NCI-H510A treated with DMSO at 0.1 percent for 48 hours (cell line): Measurements from ENCODE around the gene MYCN.
"Not testable (repeated sequence)": the region's sequence is repeated elsewhere in the genome, so short reads cannot be mapped to it uniquely, and the experiment has no call there.

Experiments used
- DNase-seq: peaks from one replicate; lab custom pipeline; 2025; lab: John Stamatoyannopoulos, UW

The MYCN gene

DNA sequence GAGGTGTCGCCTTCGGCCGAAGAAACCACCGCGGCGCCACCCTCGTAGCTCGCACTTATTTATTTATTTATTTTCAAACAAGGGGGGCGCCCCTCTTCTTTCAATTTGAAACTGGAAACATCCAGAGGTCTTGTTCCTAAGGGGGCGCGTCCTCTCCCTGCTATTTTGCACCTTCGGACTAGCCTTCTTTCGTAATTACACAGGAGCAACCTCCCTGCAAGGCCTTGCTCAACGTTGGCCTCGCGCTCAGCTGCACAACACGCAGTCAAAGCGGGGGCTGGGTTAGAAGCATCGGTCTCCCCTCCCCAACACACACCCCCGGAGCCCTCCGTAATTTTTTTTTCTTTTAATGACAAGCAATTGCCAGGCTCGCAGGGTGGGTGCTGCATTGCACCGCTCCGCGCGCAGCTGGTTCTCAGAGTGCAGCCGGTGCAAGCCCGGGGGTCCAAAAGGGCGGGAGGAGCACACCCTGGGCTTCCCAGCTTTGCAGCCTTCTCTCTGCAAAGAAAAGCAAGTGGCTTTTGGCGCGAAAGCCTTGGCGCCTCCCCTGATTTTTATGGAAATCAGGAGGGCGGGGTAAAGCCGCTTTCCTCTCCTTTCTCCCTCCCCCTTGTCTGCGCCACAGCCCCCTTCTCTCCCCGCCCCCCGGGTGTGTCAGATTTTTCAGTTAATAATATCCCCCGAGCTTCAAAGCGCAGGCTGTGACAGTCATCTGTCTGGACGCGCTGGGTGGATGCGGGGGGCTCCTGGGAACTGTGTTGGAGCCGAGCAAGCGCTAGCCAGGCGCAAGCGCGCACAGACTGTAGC, at the start of gene MYCN:
Gene MYCN (plus strand): TSS at position 697 of the 807 bp plus-strand sequence. CDS start 1,515 bp downstream, outside the sequence.
- peak; percentile 59 for DNase-seq

DNA sequence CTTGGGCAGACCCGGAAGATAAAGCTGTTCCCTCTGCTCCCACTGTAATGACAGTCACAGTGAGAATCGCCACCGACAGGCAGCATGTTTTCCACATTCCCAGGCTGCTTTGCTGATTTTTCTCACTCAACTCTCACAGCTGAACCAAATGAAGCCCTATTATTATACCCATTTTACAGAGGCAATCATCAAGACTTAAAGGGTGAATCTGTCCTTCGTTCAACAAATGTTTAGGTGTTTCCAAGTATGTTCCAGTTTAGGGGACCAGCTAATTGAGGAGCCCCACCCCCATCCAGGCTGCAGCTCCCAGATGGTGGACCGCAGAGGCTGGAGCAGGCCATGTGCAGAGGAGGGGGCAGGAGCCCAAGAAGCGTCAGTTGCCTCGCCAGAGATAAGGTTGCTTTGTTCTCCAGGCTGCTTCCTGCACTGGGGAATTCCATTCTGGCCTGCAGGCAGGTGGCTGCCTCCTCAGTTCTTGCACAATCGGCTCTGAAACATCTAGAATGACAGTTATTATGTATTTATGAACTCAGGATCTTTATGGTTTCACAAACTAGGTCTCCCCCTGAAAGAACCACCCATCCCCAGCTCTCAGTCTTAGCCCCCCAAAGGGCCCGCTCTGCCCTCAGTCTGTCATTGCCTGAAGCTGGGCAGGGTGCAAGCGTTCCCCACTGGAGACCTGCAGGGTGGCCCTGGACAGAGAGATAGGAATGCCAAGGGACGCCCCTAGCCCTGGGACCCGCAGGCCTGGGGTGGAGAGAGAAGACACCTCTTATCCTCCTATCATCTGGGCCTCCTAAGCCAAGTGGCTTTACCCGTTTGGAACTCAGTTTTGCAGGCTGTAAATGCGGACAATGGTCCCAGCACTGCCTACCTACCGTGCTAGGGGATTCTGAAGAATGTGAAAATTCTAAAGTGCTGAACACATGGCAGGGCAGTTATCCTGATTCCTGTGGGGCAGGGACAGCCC, 49.1 kb upstream of the MYCN start:
- DNase-seq: no peak

DNA sequence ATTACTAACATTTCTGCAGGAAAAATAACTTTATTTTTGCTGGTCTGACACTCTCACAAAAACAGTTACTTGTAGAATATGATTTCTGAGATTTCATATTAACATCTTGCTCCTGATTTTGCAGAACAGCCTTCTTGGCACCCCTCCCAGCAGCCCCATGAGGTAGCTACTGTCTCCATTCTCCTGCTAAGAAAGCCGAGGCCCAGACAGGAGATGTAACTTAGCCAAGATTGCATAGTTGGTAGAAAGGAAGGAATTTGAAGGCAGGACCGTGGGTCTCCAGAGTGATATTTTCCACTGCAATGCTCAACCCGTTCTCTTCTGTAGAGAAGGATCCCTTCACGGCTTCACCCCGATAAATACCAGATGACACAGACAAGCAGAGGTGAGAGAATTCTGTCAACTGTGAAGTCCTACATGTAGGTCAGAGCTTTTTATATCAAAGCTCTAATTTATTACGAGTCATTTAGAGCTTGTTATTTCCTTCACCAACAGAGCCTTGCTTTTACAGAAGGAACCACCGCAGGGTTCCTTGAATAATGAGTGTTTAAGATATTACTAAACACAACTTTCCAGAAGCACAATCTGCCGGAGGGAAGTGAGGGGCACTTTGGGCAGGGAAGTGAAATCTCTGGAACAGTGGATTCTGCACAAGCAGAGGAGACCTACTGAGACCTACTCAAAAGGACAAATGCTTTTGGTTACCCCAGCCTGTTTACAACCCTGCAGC, 48.0 kb upstream of the MYCN start:
- no peak for DNase-seq

DNA sequence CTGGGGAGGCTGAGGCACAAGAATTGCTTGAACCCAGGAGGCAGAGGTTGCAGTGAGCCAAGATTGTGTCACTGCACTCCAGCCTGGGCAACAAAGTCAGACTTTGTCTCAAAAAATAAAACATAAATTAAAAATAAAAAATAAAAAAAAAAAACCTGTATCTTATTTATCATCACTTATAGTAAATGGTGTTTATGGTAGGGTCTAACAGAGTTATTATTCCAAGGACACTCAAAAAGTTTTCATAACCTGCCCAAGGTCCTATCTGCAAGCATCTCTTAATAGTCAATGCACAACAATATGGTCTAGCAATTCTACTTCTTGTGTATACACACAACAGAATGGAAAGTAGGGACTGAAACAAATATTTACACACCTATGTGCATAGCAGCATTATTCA, 47.3 kb upstream of the MYCN start:
- no peak for DNase-seq

DNA sequence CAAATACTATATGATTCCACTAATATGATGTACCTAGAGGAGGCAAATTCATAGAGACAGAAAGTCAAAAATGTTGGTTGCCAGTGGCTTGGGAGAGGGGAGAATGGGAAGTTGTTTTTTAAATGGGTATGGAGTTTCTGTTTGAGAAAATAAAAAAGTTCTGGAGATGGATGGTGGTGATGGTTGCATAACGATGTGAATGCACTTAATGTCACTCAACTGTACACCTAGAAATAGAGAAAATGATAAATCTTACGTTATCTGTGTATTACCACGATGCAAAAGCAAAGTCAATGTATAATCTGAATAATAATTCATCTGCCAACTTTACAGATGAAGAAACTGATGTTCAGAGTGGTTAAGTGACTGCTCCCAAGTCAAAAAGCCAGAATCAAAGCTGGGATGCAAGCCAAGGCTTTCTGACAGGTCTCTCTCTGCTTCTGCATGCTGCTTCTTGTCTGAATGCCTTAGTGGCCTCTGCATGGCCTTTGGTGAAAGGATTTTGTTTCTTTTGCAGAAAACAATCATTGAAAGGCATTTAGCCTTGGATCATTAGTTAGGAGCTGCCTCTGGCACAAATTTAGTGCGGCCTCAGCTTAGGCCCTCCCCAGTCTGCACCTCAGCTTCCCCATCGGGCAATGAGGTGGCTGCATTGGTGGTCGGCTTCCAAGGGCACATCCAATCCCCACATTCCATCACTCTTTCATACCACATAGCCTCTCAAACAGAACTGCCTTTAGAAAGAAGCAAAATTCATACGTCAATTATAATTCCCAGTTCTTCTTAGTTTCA, 46.5 kb upstream of the MYCN start:
- DNase-seq: no peak

DNA sequence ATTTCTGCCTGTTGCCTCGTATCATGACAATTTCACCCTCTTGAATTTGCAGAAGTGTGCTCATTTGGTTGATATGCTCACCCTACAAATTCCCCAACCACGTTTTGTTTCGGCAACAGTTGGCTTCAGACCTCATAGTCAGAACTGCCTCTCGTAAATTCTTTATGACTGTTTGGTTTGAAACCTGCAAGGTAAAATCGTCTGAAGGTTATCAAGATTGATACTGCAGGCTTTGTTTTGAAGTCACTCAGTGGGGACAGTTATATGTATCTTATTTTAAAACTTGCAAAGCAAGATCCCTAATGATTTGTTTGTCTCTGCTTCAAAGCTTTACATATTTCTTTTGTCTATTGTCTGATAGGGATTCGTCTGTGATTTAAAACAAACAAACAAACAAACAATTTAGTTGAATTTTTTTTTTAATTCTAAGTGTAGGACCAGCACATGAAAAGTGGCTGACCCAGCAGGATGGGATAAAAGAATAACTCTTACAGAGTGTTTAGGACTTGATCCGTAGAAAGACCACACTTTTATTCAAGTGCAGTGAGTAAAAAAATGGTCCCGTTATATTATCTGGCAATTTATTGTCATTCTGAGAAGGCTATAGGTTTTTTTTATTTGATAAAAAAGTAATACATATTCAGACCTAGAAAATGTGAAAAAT, 45.7 kb upstream of the MYCN start:
- DNase-seq: no peak

DNA sequence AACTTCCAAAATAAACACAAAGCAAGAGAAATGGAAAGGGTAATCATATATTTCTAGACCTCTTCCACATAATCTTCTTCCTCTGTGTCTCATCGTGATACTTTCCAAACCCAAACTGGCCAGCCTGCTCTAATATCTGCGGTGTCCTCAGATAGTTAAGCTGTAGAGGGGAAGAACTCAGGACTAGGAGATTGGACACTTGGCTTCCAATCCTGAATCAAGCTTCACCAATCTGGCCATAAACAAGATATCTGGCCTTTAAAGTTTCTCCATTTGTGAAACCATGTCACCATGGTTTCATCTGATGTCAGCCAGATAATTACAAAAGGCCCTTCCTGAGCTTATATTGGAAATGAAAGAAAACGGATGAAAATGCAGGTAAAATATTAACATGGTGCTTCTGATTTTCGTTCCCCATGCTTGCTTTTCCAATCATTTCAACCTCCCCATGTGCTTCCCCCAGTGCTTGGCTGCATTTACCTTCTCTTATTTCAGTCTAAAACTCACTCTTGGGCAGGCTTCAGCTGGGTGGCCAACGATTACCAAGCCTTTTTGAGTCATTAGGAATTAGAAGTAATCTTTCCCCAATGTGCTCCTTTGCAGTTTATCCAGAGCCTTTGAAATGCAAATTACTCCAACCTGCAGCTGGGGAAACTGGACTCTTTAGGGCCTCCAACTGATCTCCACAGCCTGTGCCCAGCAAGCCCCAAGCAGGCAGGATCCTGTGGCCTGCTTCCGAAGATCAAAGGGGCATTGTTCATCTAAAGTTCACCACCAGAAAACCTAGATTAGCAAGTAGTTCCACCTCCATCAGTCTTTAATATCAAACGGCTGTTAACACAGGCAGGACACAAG, 44.5 kb upstream of the MYCN start:
- DNase-seq: no peak

DNA sequence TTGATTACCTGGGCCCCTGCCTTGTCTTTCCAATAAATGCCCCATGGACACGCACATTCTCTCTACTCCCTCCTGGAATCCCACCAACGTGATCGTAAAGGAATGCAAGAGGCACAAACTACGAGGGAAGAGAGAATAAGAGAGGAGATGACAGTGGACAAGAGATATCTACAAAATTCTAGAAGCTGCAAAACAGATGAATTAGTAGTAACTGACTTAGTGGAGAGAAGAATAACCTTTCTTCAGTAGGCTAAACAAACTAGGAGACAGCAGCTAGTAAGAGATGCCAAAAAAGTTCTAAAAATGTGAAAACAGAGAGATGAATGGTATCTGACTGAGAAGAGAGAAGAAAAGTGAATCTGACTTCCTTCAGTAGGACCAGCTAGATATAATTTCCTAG, 43.5 kb upstream of the MYCN start:
- no peak for DNase-seq

DNA sequence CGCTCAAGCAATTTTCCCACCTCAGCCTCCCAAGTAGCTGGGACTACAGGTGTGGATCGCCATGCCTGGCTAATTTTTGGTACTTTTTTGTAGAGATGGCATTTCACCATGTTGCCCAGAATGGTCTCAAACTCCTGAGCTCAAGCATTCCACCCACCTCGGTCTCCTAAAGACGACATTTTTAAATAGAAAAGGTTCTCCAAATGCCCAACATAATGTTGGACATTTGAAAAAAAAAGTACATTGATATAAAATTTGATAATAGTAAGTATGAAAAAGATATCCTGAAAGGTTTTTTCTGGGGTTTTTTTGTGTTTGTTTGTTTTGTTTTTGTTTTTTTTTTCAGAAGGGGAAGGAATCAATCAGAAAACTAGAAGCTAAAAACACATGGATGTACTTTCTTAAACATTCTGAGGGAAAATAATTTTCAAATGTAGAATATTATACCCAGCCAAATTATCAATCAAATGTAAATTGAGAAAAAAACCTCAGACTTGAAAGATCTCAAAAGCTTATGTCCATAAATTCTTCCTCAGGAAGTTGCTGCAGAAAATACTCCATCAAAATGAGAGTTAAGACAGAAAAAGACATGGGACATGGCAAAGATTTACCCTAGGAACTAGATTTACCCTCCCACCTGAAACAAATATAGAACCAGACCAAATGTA, 42.8 kb upstream of the MYCN start:
- DNase-seq: no peak

DNA sequence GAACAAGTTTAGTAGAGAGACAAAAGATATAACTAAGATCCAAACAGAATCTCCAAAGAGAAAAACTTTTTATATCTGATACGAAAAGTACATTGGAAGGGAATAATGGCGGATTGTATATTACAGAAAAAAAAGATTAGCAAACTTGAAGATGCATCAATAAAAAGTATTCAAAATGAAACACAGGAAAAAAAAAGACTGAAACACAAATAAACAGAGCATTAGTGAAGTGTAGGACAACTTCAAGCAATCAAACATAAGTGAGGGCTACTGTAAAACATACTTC, 41.1 kb upstream of the MYCN start:
- DNase-seq: no peak

DNA sequence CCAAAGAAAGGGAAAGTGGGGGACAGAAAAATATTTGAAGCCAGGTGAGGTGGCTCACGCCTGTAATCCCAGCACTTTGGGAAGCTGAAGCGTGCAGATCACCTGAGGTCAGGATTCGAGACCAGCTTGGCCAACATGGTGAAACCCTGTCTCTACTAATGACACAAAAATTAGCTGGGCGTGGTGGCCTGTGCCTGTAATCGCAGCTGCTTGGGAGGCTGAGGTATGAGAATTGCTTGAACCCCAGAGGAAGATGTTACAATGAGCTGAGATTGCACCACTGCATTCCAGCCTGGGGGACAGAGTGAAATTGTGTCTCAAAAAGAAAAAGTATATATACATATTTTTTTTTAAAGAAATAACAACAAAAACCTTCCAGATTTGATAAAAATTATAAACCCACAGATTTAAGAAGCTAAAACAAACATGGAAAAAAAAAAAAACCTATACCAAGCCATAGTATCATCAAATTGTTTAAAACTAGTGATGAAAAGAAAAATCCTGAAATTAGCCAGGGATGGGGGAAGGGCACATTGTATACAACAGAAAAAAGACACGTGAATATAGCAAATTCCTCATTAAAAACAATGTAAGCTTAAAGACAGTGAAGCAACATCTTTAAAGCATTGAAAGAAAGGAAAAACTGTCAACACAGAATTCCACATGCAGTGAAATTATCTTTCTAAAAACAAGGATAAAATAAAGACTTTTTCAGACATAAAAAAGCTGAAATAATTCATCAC, 40.4 kb upstream of the MYCN start:
- no peak for DNase-seq

DNA sequence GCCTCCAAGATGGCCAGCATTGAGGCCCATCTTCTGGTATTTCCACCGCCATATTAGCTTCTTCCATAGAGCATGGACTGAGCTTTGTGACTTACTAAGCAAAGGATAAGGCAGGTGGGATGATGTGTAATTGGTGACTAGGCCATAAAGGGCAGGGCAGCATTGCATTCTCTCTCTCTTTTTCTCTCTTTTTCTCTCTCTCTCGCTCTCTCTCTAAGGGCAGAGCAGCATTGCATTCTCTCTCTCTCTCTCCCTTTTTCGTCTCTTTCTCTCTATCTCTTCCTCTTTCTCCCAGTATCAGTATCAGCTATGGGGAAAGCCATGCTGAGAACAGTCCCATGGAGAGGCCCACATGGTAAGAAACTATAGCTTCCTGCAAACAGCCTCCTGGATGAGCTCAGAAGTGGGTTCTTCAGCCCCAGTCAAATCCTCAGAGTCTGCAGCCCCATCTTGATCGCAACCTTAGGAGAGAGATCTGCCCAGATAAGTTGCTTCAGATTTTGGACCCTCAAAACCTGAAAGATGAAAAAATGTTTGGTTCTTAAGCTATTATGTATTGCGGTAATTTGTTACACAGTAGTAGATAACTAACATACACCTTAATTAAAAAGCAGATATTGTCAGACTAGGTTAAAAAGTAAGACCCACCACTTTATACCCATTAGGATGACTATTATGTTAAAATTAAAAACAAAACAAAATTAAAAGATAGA, 39.1 kb upstream of the MYCN start:
- no peak for DNase-seq

DNA sequence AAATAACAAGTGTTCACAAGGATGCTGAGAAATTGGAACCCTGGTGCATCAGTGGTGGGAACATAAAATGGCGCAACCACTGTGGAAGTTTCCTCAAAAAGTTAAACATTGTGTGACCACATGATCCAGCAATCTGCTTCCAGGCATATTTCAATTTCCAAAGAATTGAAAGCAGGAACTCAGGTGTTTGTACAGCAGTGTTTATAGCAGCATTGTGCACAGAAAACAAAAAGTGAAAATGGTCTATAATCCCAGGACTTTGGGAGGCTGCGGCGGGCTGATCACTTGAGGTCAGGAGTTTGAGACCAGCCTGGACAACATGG, 38.6 kb upstream of the MYCN start:
- no peak for DNase-seq

DNA sequence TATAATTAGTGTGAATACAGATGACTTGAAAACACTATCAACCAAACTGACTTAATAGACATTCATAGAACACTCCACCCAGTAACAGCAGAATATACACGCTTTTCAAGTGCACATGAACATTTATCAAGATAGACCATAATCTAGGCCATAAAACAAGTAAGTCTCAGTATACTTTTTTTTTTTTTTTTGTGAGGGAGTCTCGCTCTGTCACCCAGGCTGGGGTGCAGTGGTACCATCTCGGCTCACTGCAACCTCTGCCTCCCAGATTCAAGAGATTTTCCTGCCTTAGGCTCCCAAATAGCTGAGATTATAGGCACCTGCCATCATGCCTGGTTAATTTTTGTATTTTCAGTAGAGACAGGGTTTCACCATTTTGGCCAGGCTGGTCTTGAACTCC, 36.4 kb upstream of the MYCN start:
- not testable (repeated sequence) for DNase-seq

DNA sequence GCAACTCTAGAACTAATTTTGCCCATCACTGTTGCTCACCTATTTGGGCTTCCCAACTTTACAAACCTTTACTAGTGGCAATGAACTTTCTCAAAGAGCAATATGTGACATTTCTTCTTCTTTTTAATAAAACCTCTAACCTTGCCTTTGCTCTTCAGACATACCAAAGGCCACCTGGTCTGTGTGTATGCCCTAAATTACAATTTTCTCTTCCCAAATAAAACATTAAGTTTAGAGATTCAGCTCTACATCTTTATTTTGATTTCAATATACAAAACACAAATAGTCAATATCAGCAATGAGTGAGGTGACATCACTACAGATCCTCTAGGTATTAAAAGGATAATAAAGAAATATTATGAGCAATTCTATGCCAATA, 35.1 kb upstream of the MYCN start:
- DNase-seq: no peak

DNA sequence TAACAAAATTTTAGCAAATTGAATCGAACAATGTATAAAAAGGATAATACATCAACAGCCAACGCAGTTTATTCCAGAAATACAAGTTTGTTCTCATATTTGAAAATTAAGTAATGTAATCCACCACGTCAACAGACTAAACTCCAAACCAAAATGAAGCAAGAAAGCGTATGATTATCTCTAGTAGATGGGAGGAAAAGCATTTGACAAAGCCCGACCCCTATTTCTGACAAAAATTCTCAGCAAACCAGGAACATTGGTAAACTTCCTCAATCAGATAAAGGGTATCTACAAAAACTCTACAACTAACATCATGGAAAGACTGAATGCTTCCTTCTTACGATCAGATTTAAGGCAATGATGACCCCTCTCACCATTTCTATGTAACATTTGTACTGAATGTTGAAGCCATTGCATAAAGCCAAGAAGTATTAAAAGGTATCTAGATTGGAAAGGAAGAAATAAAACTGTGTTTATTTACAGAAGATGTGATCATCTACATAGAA, 34.3 kb upstream of the MYCN start:
- DNase-seq: no peak

DNA sequence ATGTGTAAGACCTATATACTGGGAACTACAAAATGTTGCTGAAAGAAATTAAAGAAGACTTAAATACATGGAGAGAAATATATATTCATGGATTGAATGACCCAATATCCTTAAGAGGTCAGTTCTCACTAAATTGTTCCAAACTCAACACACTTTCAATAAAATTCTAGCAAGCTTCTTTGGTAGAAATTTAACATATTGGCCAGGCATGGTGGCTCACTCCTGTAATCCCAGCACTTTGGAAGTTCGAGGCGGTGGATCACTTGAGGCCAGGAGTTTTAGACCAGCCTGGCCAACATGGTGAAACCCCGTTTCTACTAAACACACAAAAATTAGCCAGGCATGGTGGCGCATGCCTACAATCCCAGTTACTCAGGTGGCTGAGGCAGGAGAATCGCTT, 33.6 kb upstream of the MYCN start:
- no peak for DNase-seq
